Activated CD8-positive, alpha-beta memory T cell treated with anti-CD3 and anti-CD28 coated beads, Interleukin-2, amount 50 U/mL, for 24 hours (primary cell): Measurements from ENCODE around the gene TOMM6.
"Not testable (repeated sequence)": the region's sequence is repeated elsewhere in the genome, so short reads cannot be mapped to it uniquely, and the experiment has no call there.

ENCODE experiments used
- DNase-seq: peaks from one replicate; pipeline ENCODE4 v3.0.0-alpha.2; 2020; ENCODE audit errors: extremely low read depth

Gene TOMM6

GRCh38 chr6:41763470-41763869 is 24.0 kb upstream of the TOMM6 start:
- no peak for DNase-seq

- DNase-seq = not testable (repeated sequence)
Observed at GRCh38 chr6:41766043-41766664, 21.3 kb upstream of the TOMM6 start.

- DNase-seq = no peak
Observed at GRCh38 chr6:41767112-41767833, 20.2 kb upstream of the TOMM6 start.

- DNase-seq = no peak
Observed at GRCh38 chr6:41768545-41769308, 18.8 kb upstream of the TOMM6 start.

- DNase-seq = no peak
Observed at GRCh38 chr6:41769376-41769775, 18.1 kb upstream of the TOMM6 start.

GRCh38 chr6:41770381-41771057 is 17.0 kb upstream of the TOMM6 start:
- DNase-seq = no peak

GRCh38 chr6:41771058-41771983 is 16.2 kb upstream of the TOMM6 start:
- no peak for DNase-seq

GRCh38 chr6:41774841-41775240 is 12.7 kb upstream of the TOMM6 start:
- DNase-seq = no peak

GRCh38 chr6:41775293-41775882 is 12.1 kb upstream of the TOMM6 start:
- no peak for DNase-seq

- DNase-seq = no peak
Observed at GRCh38 chr6:41777551-41778285, 9.8 kb upstream of the TOMM6 start.

GRCh38 chr6:41778895-41779294 is 8.6 kb upstream of the TOMM6 start:
- no peak for DNase-seq

GRCh38 chr6:41779336-41779735 is 8.2 kb upstream of the TOMM6 start:
- DNase-seq = no peak

GRCh38 chr6:41779788-41780550 is 7.5 kb upstream of the TOMM6 start, which contains the start of gene FRS3:
FRS3 (minus strand) TSS chr6:41779900; CDS start chr6:41776987, 2,913 bp downstream.
- DNase-seq = peak; percentile 98

- DNase-seq = no peak
Observed at GRCh38 chr6:41780551-41781365, 6.7 kb upstream of the TOMM6 start, which contains the start of gene PRICKLE4. PRICKLE4 (plus strand) TSS chr6:41780782; CDS start chr6:41783474, 2,692 bp downstream.

GRCh38 chr6:41781366-41781730 is 6.1 kb upstream of the TOMM6 start:
- DNase-seq = no peak

- DNase-seq = no peak
Observed at GRCh38 chr6:41783106-41783780, 4.3 kb upstream of the TOMM6 start.

- no peak for DNase-seq
Observed at GRCh38 chr6:41784581-41785171, 2.8 kb upstream of the TOMM6 start.
